MM.1S (cell line): Measurements from ENCODE around the gene RIPOR3.

Experiments
- CTCF ChIP-seq: fragments of 300-600 bp; sonication (generic); IDR thresholded peaks from 2 replicates; pipeline ENCODE4 v1.5.1; 2016; ENCODE audit warnings: antibody characterized with exemption, low read length, mixed read lengths
- EZH2 ChIP-seq: fragments of 300-600 bp; sonication (generic); optimal IDR thresholded peaks from 2 replicates; pipeline ENCODE3; 2017; ENCODE audit warnings: low read depth, mild to moderate bottlenecking, antibody characterized with exemption, low read length, mixed read lengths
- EZH2phosphoT487 ChIP-seq: fragments of 300-600 bp; sonication (generic); IDR thresholded peaks from 2 replicates; pipeline ENCODE4 v1.6.1; 2018; ENCODE audit warnings: antibody characterized with exemption, low read length

- no peak for TF ChIP-seq CTCF
- no peak for TF ChIP-seq EZH2
- TF ChIP-seq EZH2phosphoT487, result no peak
Measured at GRCh38 chr20:50613438-50614169, 77.7 kb downstream of the RIPOR3 start.
